DMS 273 treated with DMSO at 0.1 percent for 48 hours (cell line): ENCODE data around the gene PPP1R26.
"Not testable (repeated sequence)": the region's sequence is repeated elsewhere in the genome, so short reads cannot be mapped to it uniquely, and the experiment has no call there.

Experiments
- DNase-seq: peaks from one replicate; lab custom pipeline; 2025; lab: John Stamatoyannopoulos, UW

Gene PPP1R26

DNA sequence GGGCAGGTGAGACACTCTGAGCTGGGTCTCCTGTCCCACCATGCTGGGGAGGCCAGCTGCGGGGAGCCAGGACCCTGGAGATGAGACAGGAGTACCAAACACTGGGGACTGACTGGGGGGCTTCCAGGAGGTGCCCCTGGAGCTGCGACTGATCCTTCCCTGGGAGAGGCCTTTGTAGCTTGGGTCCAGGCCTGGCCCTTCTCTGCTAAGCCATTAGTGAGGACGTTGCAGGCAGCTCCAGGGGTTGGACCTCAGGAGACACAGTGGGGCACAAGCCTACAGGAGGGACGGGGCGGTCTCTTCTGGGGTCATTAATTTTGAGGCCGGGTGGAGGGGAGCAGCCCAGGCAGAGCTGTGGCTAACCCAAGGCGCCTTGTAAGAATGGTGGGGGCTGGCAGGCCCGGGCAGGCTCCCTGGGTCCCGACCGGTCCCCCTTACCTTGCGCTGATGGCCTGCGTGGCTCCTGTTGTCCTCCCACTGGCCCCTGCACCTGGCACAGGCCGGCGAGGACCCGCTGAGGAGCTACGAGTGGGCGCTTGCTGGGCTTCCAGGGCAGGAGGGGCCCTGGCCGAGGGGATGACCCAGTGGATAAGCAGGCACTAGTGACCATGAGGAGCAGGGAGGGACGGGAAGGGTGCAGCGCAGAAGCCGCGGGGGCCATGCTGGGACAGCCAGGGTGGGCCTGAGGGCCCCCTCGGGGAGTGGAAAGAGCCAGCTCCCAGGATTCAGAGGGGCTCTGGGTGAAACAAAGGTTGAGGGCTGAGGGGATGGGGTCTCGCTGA lies 26.0 kb downstream of the PPP1R26 start:
- DNase-seq: no peak

- DNase-seq: no peak
Observed at GRCh38 chr9:135506327-135507103, 26.9 kb downstream of the PPP1R26 start.

- DNase-seq: no peak
Observed at GRCh38 chr9:135507104-135508035, 27.8 kb downstream of the PPP1R26 start.

DNA sequence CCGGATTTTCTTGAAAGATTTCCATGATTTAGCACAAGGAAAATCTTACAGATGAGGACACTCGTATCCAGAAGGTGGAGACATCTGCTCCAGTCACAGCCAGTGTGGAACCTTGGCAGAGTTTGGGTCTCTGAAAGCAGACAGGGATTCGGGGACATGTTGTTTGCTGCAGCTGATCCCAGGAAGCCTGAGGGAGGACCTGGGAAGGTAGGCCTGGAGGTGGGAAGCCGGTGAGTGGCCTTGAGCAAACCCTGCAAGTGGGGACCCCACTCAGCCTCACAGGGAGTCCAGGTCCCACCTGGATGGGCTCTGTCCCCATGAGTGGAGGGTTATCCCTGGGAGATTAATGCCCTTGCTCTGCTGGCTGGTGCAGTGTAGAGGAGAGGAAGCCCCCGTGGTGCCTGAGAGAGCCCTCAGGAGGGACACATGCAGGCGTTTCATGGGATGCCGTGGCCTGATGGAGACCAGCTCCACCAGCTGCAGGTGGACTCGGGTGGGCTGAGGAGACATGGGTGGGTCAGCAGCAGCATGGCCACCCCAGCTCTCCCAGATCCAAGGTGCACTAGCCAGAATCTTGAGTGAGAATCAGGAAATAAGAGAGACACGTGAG lies 28.7 kb downstream of the PPP1R26 start:
- DNase-seq: no peak

GRCh38 chr9:135509458-135509857 lies 29.9 kb downstream of the PPP1R26 start:
- DNase-seq: no peak

DNA sequence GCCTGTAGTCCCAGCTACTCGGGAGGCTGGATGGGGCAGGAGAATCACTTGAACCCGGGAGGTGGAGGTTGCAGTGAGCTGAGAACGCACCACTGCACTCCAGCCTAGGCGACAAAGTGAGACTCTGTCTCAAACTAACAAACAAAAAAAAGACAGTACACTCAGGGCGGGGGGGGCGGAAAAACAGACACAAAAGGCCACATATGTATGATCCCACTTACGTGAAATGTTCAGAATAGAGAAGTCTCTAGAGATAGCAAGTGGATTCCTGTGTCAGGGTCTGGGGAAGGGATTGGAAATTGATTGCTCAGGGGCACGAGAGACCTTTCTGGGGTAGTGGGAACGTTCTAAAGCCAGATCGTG lies 32.6 kb downstream of the PPP1R26 start:
- DNase-seq: no peak

- no peak for DNase-seq
Observed at GRCh38 chr9:135512904-135513303, 33.3 kb downstream of the PPP1R26 start.

- no peak for DNase-seq
Observed at GRCh38 chr9:135513351-135513846, 33.8 kb downstream of the PPP1R26 start.

GRCh38 chr9:135513906-135514305 lies 34.3 kb downstream of the PPP1R26 start:
- not testable (repeated sequence) for DNase-seq

DNA sequence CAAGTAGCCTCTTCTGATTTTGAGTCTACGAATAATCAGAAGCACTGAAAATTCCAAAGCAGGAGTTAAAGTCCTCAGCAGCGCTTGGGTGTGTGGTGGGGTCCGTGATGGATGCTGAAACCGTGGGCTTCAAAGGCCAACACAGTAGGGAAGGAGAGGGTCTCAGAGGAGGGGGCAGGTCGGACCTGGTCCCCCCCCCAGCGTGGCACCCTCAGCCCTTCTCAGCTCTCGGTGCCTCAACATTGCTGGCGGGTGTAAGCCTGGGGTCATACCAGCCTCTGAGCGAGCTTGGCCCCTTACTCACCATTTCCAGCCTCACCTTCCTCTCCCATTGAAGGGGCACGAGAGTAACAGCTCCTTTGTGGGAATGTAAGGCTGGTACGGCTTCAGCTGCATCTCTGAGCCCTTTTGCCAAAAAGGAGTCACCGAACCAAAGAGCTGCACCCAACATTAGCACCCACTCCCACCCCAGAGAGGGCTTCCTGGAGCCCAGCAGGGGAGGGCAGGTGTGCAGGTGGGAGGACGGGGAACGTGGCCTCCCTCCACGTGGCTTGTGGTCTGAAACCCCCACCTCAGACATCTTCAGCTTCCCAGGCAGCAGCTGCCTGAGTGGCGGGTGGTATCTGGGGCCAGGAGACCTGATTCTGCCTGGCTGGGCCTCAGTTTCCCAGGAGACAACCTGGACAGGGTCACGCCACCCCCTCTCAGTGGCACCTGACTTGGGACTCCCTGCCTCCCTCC lies 34.9 kb downstream of the PPP1R26 start:
- DNase-seq: no peak

DNA sequence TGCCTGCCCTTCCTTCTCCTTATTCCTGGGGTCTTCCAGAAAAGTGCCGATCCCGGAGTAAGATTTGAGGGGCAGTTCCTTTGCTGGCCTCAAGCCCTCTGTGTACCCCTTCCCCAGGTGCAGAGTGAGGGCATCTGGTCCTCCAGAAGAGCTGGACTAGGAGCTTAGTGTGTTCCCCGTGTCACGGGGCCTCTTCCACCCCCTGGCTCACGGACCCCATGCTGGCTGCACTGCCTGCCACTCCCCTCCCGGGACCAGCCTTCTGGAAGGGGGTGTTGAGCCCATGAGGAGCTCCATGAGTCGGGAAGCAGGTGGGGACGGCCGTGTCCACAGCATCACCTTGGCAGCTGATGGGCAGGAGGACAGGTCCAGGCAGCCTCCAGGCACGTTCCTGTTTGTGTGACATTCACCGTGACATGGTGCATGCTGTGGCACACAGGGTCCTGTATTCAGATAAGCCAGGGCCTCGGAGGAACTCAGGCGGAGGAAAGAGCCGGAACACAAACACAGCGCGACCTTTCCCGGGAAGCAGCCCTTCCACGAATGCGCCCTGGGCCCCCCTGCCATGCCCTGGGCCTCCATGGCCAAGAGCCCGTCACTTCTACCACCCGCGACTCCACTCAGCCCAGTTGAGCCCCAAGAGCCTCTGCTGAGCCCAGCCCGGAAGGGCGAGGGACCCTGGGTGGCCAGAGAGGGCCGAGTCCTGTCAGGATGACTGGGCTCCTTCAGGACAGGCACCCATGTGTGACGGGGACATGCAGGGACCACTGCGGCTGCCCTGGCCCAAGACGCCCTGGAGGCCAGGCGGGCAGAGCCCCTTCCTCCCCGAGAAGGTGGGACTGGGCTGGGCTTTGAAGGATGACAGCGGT lies 35.7 kb downstream of the PPP1R26 start:
- DNase-seq: no peak

GRCh38 chr9:135516132-135516860 lies 36.7 kb downstream of the PPP1R26 start:
- no peak for DNase-seq

DNA sequence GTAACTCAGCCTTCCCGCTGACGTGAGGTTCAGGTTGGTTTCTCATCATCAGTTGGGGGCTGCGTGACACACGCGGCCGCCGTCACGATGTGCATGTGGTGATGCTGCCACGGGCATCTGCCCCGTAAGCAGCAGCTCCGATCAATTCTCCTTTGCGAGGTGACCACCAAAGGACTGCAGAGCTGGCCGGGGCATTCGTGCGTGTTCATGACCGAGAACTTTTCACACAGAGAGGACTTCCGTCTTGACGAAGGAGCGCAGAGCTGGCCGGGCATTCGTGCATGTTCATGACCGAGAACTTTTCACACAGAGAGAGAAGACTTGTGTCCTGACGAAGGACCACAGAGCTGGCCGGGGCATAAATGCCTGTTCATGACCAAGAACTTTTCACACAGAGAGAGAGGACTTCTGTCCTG lies 37.8 kb downstream of the PPP1R26 start:
- DNase-seq: no peak

- no peak for DNase-seq
Observed at GRCh38 chr9:135519179-135519971, 39.8 kb downstream of the PPP1R26 start.

DNA sequence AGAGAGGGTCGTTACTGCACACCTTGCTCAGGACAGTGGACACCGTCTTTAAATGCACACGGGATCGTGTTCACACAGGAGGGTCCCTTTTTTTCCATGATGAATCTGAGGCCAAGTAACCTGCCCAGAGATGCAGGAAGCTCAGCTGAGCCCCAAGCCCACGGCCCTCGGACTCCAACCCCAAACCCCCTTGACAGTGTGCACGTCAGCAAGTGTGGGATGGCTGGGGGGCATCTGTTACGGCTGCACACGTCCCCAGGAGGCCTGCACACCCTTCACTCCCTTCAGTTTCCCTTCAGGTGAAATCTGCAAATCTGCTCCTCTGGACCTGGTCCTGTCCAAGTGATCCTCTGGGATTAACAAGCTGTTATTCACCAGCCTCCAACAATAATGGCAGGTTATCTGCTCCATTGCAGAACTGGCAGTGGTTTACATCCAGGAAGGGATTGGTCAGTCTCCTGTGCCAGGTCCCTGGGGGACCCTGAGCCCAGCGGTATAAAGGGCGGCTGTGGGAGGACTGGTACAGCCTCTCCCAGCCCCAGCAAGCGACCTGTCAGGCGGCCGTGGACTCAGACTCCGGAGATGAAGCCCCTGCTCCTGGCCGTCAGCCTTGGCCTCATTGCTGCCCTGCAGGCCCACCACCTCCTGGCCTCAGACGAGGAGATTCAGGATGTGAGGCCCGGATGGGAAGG lies 41.5 kb downstream of the PPP1R26 start, which contains the start of gene LCN1:
TSS of gene LCN1 (plus strand) at position 525 of the 692 bp plus-strand sequence. CDS start at position 583, 58 bp downstream.
- DNase-seq: no peak

DNA sequence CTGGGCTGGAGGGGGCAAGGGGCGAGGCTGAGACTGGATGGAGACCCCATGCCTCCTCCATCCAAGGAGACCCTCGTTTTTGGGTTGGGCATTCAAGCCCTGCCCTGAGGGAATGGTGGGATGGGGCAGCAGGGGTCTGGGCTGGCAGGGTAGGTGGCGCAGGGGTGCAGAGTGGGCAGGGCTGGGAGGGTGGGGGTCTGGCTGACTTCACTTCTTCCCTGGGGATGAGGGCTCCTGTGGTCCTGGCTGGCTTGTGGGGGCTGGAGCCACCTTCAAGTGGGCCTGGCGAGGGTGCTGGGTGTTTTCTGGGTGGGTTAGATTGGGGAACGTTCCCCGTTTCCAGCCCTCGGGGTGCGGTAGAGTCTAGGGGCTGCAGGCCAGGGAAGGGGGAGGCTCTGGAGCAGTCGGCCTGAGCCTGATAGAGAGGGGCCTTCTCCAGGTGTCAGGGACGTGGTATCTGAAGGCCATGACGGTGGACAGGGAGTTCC lies 42.1 kb downstream of the PPP1R26 start:
- DNase-seq: no peak

- DNase-seq: no peak
Observed at GRCh38 chr9:135522137-135522877, 42.7 kb downstream of the PPP1R26 start.
